Endothelial cell (in vitro differentiated cells): ENCODE data around the gene MBTPS1. TPM values are rescaled to one million over a fixed set of nuclear protein-coding genes. Genes with fewer than 3 reads are reported as not detected.

Experiments
- DNase-seq: peaks from one replicate; pipeline ENCODE4 v3.0.0; 2021; ENCODE audit warnings: low spot score
- H3K27ac Mint-ChIP-seq: one replicate; pipeline ENCODE4 v1.8.0; 2021; ENCODE audit warnings: mixed read lengths, inconsistent platforms; ENCODE audit not compliant: unreplicated experiment
- H3K27me3 Mint-ChIP-seq: one replicate; pipeline ENCODE4 v1.8.0; 2021; ENCODE audit warnings: mild to moderate bottlenecking, moderate library complexity, mixed read lengths, inconsistent platforms; ENCODE audit not compliant: unreplicated experiment
- H3K36me3 Mint-ChIP-seq: one replicate; pipeline ENCODE4 v1.8.0; 2021; ENCODE audit warnings: mild to moderate bottlenecking, low read depth, mixed read lengths, inconsistent platforms; ENCODE audit not compliant: unreplicated experiment
- H3K4me1 Mint-ChIP-seq: one replicate; pipeline ENCODE4 v1.8.0; 2021; ENCODE audit warnings: mild to moderate bottlenecking, mixed read lengths, inconsistent platforms; ENCODE audit not compliant: unreplicated experiment
- H3K4me3 Mint-ChIP-seq: one replicate; pipeline ENCODE4 v1.8.0; 2021; ENCODE audit warnings: mild to moderate bottlenecking, mixed read lengths, inconsistent platforms; ENCODE audit not compliant: unreplicated experiment
- H3K9me3 Mint-ChIP-seq: one replicate; pipeline ENCODE4 v1.8.0; 2021; ENCODE audit warnings: mixed read lengths, inconsistent platforms; ENCODE audit not compliant: unreplicated experiment
- CTCF ChIP-seq: fragments of 200-600 bp; sonication (generic); IDR thresholded peaks from one replicate; pipeline ENCODE4 v1.5.0; 2021; ENCODE audit warnings: antibody characterized with exemption; ENCODE audit not compliant: unreplicated experiment
- total RNA-seq: library from RNA; stranded (reverse); fragmentation: NEBNext Ultra II Directional; extraction: Animal tissue kit (Norgen Biotek cat#: 25700); gene quantifications from one replicate; pipeline ENCODE4 v1.2.1, GENCODE V29; 2021; ENCODE audit not compliant: unreplicated experiment

The MBTPS1 gene
- total RNA-seq, 1 donor from 2014 or later: 79.7 TPM

- Mint-ChIP-seq H3K4me3 (no peak overlapping the region), H3K36me3 (peaks cover 34% of the 10 kb centered on the region), H3K9me3 (no peaks in the 10 kb centered on the region), H3K27ac (peak overlapping the region; percentile 34), H3K4me1 (peaks cover 6% of the 10 kb centered on the region), H3K27me3 (peaks cover 2% of the 10 kb centered on the region)
- DNase-seq: no peak
- TF ChIP-seq CTCF: no peak
Measured at GRCh38 chr16:84080378-84080777, 36.4 kb downstream of the MBTPS1 start.

DNA sequence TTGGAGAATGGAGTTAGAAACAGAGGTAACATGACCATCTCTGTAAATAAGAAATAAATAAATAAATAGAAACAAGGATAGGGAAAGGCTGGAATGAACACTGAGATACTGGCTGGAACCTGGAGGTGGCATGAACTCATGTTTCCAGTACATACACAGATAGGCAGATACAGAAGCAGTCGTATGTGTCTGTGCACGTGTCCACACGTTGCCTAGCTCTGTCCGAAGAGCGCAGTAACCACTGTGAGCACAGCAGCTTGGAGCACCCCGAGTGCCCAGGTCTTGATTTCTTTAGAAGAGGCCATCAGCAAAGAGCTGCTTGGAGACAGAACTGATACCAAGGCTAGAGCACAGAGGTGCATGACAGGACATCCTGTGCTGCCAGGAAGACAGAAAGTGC is 37.1 kb downstream of the MBTPS1 start:
- no peak for TF ChIP-seq CTCF
- Mint-ChIP-seq H3K27me3 (peaks cover 2% of the 10 kb centered on the region), H3K9me3 (no peaks in the 10 kb centered on the region), H3K36me3 (peaks cover 36% of the 10 kb centered on the region), H3K4me3 (no peak overlapping the region), H3K4me1 (peaks cover 6% of the 10 kb centered on the region), H3K27ac (peak overlapping the region; percentile 0)
- DNase-seq: no peak

GRCh38 chr16:84075376-84075775 is 41.4 kb downstream of the MBTPS1 start:
- Mint-ChIP-seq H3K27ac (no peak overlapping the region), H3K9me3 (no peaks in the 10 kb centered on the region), H3K36me3 (peaks cover 22% of the 10 kb centered on the region), H3K4me1 (peaks cover 6% of the 10 kb centered on the region), H3K27me3 (no peaks in the 10 kb centered on the region), H3K4me3 (no peak overlapping the region)
- no peak for DNase-seq
- TF ChIP-seq CTCF: no peak

DNA sequence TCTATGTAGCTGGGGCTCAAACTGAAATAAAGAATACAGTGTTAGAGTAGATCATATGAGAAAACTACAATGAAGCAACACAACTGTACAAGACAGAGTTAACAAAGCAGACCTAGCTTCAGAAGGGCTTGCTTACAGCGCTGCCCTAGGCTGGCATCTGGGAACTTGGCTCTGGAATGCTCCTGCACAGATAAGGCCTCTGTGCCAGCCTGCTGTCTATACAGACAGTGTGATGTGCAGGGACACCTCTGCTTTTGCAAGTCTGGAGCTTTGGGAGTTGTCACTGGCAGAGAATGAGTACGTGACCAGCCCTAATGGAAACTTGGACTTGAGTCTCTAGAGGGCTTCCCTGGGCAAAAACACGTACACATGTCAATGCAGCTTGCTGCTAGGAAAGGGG is 42.0 kb downstream of the MBTPS1 start:
- Mint-ChIP-seq H3K36me3 (peaks cover 22% of the 10 kb centered on the region), H3K4me3 (no peak overlapping the region), H3K27me3 (no peaks in the 10 kb centered on the region), H3K27ac (no peak overlapping the region), H3K4me1 (peaks cover 1% of the 10 kb centered on the region), H3K9me3 (no peaks in the 10 kb centered on the region)
- no peak for DNase-seq
- no peak for TF ChIP-seq CTCF

GRCh38 chr16:84072014-84072413 is 44.7 kb downstream of the MBTPS1 start:
- DNase-seq: no peak
- Mint-ChIP-seq H3K27ac (no peak overlapping the region), H3K36me3 (peaks cover 28% of the 10 kb centered on the region), H3K4me1 (no peaks in the 10 kb centered on the region), H3K4me3 (peak overlapping the region; percentile 0), H3K27me3 (no peaks in the 10 kb centered on the region), H3K9me3 (no peaks in the 10 kb centered on the region)
- no peak for TF ChIP-seq CTCF
